HG02943 (cell line): ENCODE measurements around the gene EFCAB7.

Experiments
- ATAC-seq: cut with Tn5 transposase; IDR thresholded peaks from one replicate; pipeline ENCODE4 v1.9.1; 2021; ENCODE audit warnings: mild to moderate bottlenecking, low read depth, moderate library complexity; ENCODE audit not compliant: unreplicated experiment

The EFCAB7 gene, protein sequence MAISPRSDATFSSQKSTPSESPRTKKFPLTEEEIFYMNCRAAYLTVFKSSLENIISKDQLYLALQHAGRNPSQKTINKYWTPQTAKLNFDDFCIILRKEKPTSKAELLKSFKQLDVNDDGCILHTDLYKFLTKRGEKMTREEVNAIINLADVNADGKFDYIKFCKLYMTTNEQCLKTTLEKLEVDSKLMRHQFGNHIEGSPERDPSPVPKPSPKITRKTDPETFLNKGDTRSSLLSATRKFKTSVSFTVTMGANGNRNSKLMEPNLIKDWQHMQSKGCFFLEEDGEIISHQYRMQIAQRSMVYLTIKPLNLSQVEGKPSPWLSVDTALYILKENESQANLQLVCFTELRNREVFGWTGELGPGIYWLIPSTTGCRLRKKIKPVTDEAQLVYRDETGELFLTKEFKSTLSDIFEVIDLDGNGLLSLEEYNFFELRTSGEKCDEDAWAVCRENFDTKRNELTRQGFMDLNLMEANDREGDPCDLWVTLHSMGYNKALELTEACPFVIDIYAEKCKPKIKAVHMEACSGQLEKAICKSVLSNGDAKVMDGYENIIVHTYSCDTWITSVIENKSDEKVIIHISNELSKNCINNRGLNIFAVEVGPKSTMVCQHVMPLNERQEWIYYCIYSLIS

DNA sequence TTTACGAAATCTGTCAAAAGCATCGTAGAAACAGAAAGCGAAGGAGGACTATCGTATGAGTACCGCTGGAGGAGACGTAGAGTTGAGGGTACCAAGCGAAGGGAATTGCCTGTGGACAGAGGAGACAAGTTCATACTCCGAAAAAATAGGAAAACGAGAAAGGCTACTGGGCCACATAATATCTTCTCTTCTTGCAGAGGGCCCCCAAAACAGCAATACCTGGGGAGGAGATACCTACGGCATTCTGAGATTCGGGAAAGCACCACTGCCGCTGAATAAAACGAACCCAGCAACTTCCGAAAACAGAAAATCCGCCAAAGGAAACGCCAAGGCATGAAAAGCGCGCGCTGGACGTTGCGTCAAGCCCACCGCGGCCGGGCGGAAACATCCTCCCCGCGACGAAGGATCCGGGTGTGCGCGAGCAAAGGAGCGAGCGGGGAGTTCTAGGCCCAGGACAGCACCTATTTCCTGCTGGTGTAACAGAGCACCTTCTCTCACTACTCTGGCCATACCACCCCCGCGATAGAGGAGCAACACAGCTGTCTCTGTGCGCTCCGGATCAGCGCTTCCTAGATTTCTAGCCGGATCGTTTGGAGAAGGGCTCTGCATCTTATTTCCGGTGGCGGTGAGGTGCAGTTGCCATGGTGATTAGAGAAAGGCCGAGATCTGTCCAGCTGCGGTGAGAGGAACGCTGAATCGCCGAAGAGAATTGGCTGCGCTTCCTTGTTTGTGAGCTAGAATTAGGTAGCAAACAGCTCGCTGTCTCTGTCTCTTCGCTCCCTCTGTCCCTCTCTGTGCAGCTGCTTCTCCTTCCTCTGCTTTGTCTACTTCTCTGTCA lies at the start of gene EFCAB7, which contains the start of gene ITGB3BP:
Gene EFCAB7, plus strand, starts transcription at position 635 of the 838 bp plus-strand sequence. CDS start 2,048 bp downstream, outside the sequence.
Gene ITGB3BP, minus strand, starts transcription at position 335 of the 838 bp plus-strand sequence. Its CDS starts 92 bp downstream, at position 243.
- peak; percentile 84 for ATAC-seq

DNA sequence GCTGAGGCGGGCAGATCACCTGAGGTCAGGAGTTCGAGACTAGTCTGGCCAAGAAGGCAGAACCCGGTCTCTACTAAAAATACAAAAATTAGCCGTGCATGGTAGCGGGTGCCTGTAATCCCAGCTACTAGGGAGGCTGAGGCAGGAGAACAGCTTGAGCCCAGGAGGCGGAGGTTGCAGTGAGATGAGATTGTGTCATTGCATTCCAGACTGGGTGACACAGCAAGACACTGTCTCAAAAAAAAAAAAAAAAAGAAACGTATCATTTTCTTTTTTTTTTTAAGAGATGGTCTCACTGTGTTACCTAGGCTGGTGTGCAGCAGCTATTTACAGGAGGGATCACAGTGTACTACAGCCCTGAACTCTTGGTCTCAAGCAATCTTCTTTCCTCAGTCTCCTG lies 47.6 kb upstream of the EFCAB7 start:
- ATAC-seq, result no peak

DNA sequence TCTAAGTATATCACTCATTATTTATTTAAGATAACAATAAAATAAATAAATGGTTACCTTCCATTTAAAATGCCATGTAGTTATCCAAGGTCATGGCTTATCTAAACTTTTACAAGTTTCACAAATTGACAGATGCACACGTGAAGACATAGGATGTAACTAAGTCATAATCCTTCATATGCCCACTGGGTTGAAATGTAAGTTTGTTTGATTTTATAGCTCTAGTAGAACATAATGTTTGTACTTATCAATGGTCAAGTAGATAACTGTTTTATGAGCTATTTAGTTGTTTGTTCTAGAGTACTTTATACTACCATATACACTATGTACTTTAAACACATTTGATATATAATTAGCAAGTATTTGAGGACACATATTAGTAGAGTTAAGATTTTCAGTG lies 43.3 kb upstream of the EFCAB7 start:
- no peak for ATAC-seq

DNA sequence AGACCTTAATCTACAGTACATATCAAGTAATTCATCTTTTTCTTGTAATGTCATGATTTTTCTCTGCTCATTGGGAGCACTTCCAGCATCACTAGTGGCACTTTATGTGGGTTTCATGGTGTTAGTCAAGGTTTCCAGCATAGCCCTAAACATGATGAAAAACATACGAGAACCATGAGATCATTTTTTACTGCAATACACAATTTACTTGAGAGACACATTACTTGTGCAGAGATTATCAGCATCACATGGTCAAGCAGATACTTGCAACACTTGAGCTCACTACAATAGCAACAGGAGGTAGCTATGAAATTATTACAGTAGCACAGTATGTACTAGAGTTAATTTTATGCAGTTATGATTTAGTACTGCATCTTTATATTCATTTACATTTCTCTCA lies 36.7 kb upstream of the EFCAB7 start:
- ATAC-seq, result no peak

DNA sequence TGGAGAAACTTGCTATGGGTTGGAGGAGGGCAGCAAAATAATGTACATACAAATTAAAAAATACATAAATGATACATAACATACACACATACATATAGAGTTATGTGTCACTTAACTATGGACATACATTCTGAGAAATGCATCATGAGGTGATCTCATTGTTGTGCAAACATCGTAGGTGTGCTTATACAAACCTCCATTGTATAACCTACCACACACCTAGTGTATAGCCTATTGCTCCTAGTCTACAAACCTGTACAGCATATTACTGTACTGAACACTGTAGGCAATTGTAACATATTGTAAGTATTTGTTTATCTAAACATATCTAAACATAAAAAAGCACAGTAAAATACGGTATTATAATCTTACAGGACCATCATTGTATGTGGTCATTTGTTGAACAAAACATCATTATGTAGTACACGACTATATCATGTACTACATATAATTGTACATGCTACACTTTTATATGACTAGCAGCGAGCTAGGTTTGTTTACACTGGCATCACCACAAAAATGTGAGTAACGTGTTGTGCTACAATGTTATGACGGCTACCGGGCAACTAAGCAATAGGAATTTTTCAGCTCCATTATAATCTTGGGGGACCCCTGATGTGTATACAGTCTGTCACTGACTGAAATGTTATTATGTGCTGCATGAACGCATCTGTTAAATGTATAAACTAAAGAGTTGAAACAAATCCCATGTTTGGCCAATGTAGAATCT lies 35.8 kb upstream of the EFCAB7 start:
- no peak for ATAC-seq

DNA sequence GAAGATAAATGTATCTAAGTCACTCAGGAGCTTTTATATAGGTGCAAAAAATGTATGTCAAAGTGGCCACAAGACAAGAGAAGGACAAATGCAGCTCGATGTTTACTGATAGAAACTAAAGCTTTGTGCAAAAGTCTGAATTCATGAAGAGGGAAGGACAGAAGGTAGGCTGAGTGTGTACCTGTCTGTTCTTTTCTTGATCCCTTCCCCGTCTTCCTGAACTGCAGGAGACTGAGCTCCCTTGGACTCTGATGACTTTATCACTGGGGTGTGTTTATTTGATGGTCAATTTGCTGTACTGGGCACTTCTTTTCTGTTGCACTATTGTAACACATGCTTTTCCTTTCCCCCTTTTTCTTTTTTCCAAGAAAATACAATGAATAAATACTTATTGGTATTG lies 25.7 kb upstream of the EFCAB7 start:
- no peak for ATAC-seq

DNA sequence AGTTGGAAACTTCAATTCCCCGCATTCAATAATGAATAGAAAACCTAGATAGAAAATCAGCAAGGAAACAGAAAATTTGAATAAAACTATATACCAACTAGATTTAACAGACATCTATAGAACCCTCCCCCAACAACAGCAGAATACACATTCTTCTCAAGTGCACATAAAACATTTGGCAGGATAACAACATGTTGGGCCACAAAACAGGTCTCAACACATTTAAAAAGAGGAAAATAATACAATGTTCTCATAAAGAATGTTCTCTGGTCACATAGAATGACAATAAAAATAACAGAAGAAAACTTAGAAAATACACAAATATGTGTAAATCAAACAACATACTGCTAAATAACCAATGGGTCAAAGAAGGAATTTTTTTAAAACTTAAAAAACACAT lies 25.2 kb upstream of the EFCAB7 start:
- ATAC-seq, result no peak

DNA sequence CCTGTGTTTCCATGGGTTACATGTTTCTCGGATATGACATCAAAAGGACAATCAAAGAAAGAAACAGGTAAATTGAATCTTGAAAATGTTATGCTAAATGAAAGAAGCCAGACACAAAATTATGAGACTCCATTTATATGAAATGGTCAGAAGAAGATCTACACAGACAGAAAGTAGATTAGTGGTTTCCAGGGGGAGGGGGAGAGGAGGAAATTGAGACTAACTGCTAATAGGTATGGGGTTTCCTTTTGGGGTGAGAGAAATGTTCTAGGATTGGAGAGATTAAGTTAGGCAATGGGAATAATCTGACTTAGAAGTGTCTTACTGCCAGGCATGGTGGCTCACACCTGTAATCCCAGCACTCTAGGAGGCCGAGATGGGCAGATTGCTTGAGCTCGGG lies 22.1 kb upstream of the EFCAB7 start:
- ATAC-seq, result no peak

DNA sequence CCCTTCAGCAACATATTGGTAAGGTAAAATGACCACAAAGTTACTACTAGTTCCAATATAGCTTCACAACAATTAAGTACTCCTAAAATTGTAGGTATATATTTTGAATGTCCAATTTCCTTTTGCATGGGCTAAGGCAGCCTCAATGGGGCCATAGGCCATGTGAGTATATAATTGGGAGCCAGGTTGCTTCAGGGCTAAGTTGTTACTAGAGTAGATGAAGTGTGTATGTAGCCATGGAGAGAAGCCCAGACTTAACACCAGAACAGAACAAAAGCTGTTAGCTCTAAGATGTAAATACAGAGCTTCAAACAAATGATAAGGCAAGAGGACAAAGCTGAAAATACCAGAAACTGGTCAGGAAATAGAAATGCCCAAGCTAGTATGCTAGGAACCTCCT lies 16.5 kb upstream of the EFCAB7 start:
- no peak for ATAC-seq

DNA sequence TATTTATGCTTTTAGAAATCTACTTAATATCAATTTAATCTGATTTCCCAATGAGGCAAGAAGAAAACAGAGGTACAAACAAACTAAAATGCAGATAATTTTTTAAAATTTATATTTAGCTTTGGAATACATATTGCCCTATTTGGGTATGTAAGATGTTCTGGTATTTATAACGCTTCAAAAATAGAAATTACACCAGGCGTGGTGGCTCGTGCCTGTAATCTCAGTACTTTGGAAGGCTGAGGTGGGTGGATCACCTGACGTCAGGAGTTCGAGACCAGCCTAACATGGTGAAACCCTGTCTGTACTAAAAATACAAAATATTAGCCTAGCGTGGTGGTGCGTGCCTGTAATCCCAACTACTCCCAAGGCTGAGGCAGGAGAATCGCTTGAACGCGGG lies 13.6 kb upstream of the EFCAB7 start:
- no peak for ATAC-seq

DNA sequence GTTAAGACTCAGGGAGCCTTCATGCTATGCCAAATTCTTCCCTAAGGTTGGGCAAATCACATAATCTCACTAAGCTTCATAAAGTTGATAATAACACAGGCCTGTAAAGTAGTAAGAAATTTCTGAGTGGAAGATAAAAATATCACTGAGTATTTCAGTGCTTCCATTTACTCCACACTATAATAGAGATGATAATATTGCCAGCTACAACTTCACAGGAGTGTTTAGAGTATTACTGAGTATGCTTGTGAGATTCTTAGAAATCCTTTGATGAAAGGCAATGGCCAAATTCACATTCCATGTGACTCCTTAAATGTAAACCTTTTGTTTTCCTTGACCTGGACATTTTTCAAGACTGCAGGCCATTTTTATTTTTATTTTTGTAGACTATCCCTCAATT lies 10.7 kb upstream of the EFCAB7 start:
- no peak for ATAC-seq

DNA sequence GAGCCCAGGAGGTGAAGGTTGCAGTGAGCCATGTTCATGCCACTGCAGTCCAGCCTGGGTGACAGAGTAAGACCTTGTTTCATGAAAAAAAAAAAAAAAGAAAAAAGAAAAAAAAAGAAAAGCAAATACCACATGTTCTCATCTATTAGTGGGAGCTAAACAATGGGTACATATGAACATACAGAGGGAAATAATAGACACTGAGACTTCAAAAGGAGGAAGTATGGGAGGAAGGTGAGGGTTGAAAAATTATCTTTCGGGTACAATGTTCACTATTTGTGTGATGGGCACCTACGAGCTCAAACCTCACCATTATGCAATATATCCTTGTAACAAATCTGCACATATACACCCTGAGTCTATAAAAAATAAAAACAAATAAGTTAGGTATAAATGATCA lies 6.7 kb upstream of the EFCAB7 start:
- ATAC-seq, result no peak

DNA sequence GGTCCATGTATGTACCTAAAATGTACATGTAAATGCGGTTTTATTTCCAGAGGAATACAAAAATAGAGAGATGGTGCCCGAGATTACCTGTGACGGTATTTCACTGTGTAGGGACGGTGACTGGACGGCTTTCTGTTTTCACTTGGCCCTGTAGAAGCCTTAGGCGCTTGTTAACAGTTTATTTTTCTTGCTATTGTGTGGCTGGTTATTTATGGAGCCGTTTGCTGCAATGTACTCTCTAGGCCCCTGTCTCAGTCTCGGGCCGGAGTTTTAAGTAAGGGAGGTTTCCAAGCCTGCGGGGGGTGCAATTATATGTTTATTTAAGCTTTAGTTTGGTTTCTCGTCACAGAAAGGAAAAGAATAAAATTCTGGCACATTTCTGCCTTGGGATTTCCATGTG lies 413 bp downstream of the EFCAB7 start:
- ATAC-seq, result peak; percentile 12

DNA sequence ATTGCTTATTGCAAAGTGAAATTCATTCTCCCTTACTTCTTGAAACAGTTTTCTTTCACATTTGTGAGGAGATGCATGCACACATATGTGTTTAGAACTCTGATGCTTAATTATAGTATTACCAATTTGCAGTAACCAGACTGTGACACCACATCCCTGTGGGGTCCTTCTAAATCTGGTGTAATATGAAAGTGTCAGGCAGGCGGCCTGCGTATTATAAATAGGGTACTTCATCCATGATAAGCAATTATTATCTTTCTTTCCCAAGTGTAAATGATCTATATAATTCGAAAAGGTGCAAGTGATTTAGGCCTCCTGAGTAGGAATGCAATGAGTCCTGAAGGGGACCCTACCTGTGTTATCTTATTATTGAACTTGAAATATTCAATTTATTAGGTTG lies 876 bp downstream of the EFCAB7 start:
- no peak for ATAC-seq

DNA sequence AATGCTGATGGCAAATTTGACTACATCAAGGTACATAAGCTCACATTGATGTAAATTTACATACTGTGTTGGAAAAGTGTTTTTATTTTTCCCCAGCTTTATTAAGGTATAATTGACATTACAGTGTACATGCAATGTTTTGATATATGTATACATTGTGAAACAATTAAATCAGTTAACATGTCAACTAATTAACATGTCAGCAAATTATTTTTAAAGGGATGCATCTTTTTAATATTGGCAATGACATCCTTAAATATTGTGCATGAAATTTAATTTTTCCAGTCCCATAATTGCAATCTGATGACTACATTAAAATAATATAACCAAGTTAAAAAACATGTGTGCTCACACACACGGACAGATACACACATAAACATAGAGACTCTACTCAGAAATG lies 9.4 kb downstream of the EFCAB7 start:
- no peak for ATAC-seq

DNA sequence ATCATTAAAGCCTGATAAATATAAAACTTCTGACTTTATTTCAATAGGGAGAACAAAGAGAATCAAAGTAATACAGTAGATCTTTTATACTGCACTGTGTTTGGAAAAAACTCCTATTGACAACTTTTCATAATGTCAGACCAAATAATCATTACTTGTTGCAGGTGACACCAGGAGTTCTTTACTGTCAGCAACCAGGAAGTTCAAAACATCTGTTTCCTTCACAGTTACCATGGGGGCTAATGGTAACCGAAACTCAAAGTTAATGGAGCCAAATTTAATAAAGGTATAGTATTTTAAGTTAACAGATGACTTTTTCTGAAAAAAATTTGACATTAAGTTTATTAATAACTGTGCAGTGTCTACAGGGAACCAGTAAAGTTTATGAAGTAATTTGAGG lies 10.6 kb downstream of the EFCAB7 start:
- ATAC-seq, result no peak

DNA sequence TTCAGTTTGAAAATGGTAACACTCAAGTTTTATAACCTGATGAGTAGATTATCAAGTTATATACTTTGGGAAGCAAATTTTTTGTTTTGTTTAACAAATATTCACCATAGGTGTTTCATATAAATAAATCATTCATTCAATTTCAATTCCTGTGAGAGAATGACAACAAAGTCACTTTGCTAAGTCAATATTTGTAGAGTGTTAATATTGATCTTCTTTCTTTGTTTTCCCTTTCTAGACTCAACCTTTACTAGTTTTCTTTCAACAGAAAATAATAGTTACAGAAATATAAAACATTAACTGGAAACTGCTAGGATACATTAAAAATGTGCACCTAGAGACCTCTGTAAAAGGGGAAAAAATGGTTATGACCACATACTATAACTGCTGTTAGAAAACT lies 11.1 kb downstream of the EFCAB7 start:
- ATAC-seq, result no peak

DNA sequence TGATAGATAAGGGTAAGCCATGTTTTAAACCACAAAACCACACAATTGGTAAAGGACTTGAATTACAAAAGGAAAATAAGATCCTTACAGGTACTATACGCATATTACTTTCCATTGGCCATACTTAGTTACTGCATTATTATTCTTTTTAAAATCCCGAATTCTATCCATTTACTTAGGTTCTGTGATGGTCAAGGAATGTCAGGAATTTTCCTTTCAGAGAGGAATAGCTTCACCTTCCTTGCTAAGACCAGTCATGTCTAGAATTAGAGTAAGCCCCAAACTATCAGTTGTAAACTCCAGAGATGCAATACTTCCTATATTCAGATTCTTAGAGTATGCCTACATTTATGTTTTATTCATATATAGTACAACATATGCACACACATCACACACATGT lies 13.7 kb downstream of the EFCAB7 start:
- no peak for ATAC-seq

DNA sequence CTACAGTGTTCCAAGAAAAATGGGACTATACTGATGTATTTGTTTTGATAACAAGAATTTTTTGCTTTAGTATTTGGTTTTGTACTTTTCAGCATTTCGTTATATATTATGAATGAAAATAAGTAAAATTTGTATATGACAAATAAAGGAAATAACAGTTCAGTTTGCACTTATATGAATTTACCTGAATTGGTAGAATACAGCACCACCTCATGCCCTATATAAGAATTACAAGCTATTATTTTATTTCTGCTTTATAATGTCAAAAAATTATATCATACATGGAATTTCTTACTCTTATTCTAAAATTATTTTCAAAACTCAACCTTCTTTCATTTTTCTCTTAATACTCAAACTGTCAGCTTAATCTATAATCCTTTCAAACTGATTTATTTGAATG lies 14.6 kb downstream of the EFCAB7 start:
- ATAC-seq, result no peak

DNA sequence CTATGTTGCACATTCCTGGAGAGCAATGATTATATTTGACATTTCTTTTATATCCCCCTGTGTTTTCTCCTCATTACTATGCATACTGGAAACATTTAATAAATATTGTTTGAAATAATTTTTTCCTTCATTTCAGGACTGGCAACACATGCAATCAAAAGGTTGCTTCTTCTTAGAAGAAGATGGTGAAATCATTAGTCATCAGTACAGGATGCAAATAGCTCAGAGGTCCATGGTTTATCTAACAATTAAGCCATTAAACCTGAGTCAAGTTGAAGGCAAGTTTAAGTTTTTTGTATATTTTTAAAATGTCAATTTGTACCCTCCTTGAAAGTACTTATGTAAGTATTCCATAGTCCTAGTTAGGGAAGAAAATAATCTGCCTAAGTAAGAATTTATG lies 22.5 kb downstream of the EFCAB7 start:
- ATAC-seq, result no peak
